Endothelial cell of umbilical vein (primary cell): ENCODE results near the gene CCDC85C. TPM values are rescaled to one million over a fixed set of nuclear protein-coding genes. Genes with fewer than 3 reads are reported as not detected.

ENCODE experiments used
- BruUV-seq: library from RNA; stranded (reverse); fragments of 400-500 nt; replicated peaks from 2 replicates; lab custom pipeline; 2021; lab: Mats Ljungman, UMichigan
- CTCF ChIA-PET: fragments of 300-600, 350-600 bp; sonication (Branson Sonifier 250); formaldehyde crosslinking; loops from one replicate; lab custom pipeline; 2021; ENCODE audit warnings: antibody characterized with exemption, inconsistent platforms; lab: Charles Lee
- POLR2A ChIA-PET: fragments of 300-600, 350-600 bp; sonication (Branson Sonifier 250); formaldehyde crosslinking; loops from one replicate; lab custom pipeline; 2021; ENCODE audit warnings: antibody characterized with exemption, inconsistent platforms; lab: Charles Lee
- DNase-seq: peaks from one replicate; pipeline ENCODE4 v3.0.0-alpha.2; 2011; ENCODE audit warnings: low read depth, low spot score
- FAIRE-seq: peaks from 2 replicates; lab custom pipeline; 2011; peaks lifted over from hg19 to GRCh38; lab: Jason Lieb, UNC
- H2AFZ ChIP-seq: 2 replicates; pipeline ENCODE4 v1.6.0; 2012; ENCODE audit warnings: low read depth, low read length, control low read depth, inconsistent platforms
- H3K27ac ChIP-seq: 2 replicates; pipeline ENCODE4 v1.5.1; 2011; ENCODE audit warnings: low read depth, mild to moderate bottlenecking, control low read depth, low read length, moderate library complexity; ENCODE audit not compliant: insufficient read depth
- H3K27me3 ChIP-seq, 2 experiments: 2 replicates each; pipeline versions ENCODE4 v1.6.0 to v1.6.1; 2011; ENCODE audit warnings: low read length in 2 of 2, mixed read lengths in 1 of 2; ENCODE audit not compliant: control insufficient read depth in 2 of 2, insufficient read depth in 2 of 2
- H3K36me3 ChIP-seq, 2 experiments: 2 replicates in 1 of 2; 3 replicates in 1 of 2; pipeline ENCODE4 v1.5.1; 2011; ENCODE audit warnings: low read length in 2 of 2, mild to moderate bottlenecking in 1 of 2, moderate library complexity in 1 of 2; ENCODE audit not compliant: control insufficient read depth in 2 of 2, insufficient read depth in 2 of 2; ENCODE audit errors: extremely low read depth in 1 of 2
- H3K4me1 ChIP-seq: 3 replicates; pipeline ENCODE4 v1.5.1; 2011; ENCODE audit warnings: mild to moderate bottlenecking, low read length; ENCODE audit not compliant: control insufficient read depth, insufficient read depth; ENCODE audit errors: extremely low read depth
- H3K4me2 ChIP-seq: 2 replicates; pipeline ENCODE4 v1.6.1; 2011; ENCODE audit warnings: low read length, control low read depth, mixed read lengths; ENCODE audit not compliant: insufficient read depth
- H3K4me3 ChIP-seq, 3 experiments: fragments of 200-600 bp in 1 of 3; sonication (generic), shearing (Covaris generic) in 1 of 3; replicated peaks in 1 of 3; 2 replicates each; pipeline ENCODE4 v1.5.1; 2011 to 2016; ENCODE audit warnings: control low read depth in 3 of 3, low read length in 3 of 3, mild to moderate bottlenecking in 2 of 3, inconsistent platforms in 1 of 3, low read depth in 1 of 3, moderate library complexity in 1 of 3; ENCODE audit not compliant: insufficient read depth in 1 of 3
- H3K79me2 ChIP-seq: 2 replicates; pipeline ENCODE4 v1.6.0; 2012; ENCODE audit warnings: low read length, inconsistent platforms; ENCODE audit not compliant: control insufficient read depth, insufficient read depth
- H3K9ac ChIP-seq: replicated peaks from 2 replicates; pipeline ENCODE3; 2011; ENCODE audit warnings: low read length, control low read depth; ENCODE audit not compliant: insufficient read depth; ENCODE audit errors: extremely low read depth
- H3K9me1 ChIP-seq: replicated peaks from 3 replicates; pipeline ENCODE4 v1.6.0; 2011; ENCODE audit warnings: mild to moderate bottlenecking, low read length; ENCODE audit not compliant: control insufficient read depth, insufficient read depth; ENCODE audit errors: extremely low read depth
- H3K9me3 ChIP-seq: replicated peaks from 2 replicates; pipeline ENCODE4 v1.5.1; 2012; ENCODE audit warnings: low read length, inconsistent platforms; ENCODE audit not compliant: control insufficient read depth, insufficient read depth
- H4K20me1 ChIP-seq: replicated peaks from 2 replicates; pipeline ENCODE3; 2011; ENCODE audit warnings: mild to moderate bottlenecking, low read length; ENCODE audit not compliant: control insufficient read depth, insufficient read depth; ENCODE audit errors: extremely low read depth
- EZH2 ChIP-seq: IDR thresholded peaks from 2 replicates; pipeline ENCODE4 v1.6.1; 2012; ENCODE audit warnings: borderline replicate concordance, low read depth, mild to moderate bottlenecking, moderate library complexity, low read length, inconsistent platforms; ENCODE audit not compliant: severe bottlenecking
- FOS ChIP-seq: IDR thresholded peaks from 2 replicates; pipeline ENCODE4 v1.6.1; 2011; ENCODE audit warnings: mild to moderate bottlenecking, low read length, moderate library complexity, borderline replicate concordance; ENCODE audit not compliant: insufficient read depth
- GATA2 ChIP-seq: IDR thresholded peaks from 2 replicates; pipeline ENCODE4 v1.7.0; 2011; ENCODE audit warnings: low read depth, mild to moderate bottlenecking, moderate library complexity, mixed read lengths, low read length; ENCODE audit not compliant: insufficient read length, insufficient read depth
- JUN ChIP-seq: IDR thresholded peaks from 2 replicates; pipeline ENCODE4 v1.6.1; 2011; ENCODE audit warnings: borderline replicate concordance, low read depth; ENCODE audit not compliant: insufficient read length, insufficient read depth
- MAX ChIP-seq: IDR thresholded peaks from 2 replicates; pipeline ENCODE4 v1.6.1; 2011; ENCODE audit not compliant: insufficient read depth, insufficient read length
- MYC ChIP-seq: IDR thresholded peaks from one replicate; pipeline ENCODE4 v1.6.1; 2011; ENCODE audit warnings: mild to moderate bottlenecking, low read depth, low read length
- POLR2AphosphoS5 ChIP-seq: IDR thresholded peaks from 2 replicates; pipeline ENCODE4 v1.6.1; 2012; ENCODE audit warnings: low read depth, mild to moderate bottlenecking, control low read depth, low read length, moderate library complexity; ENCODE audit not compliant: insufficient read depth
- dilution Hi-C: fragments of 300-500 bp; cut with MboI; formaldehyde crosslinking; loops from one replicate; pipeline ENCODE4 v1.15.0; 2019; ENCODE audit warnings: low sequenced_read_pairs; ENCODE audit not compliant: extremely low pct_ligation_motif_present
- intact Hi-C: fragments of 100-400 bp; cut with micrococcal nuclease; formaldehyde crosslinking; loops from one replicate; pipeline ENCODE4 v1.10.0; 2022
- polyA plus RNA-seq, 4 experiments: library from polyadenylated mRNA; depleted of rRNA in 3 of 4; stranded (reverse) in 3 of 4; unstranded in 1 of 4; fragments of >200 nt; gene quantifications; 2 replicates each; pipeline versions ENCODE4 v1.2.1 to v1.2.3, GENCODE V29; 2011 to 2012; ENCODE audit warnings: missing spikeins in 1 of 4
- total RNA-seq: library from RNA; stranded (reverse); gene quantifications from 2 replicates; pipeline ENCODE4 v1.2.3, GENCODE V29; 2021

The CCDC85C gene
- total and polyA plus RNA-seq, 2 donors (not counting 3 experiments of a cell fraction or from before 2014, with no cell fraction given) = 7.5 to 17.8 TPM

- H3K4me1 ChIP-seq = no peaks in the 10 kb centered on the region
- TF ChIP-seq GATA2 = no peak
- TF ChIP-seq MAX = no peak
- TF ChIP-seq JUN = no peak
- no peak for TF ChIP-seq POLR2AphosphoS5
- TF ChIP-seq EZH2 = no peak
- TF ChIP-seq FOS = no peak
- no peak for TF ChIP-seq MYC
- no peak overlapping the region for H3K27ac ChIP-seq
- no peaks in the 10 kb centered on the region for H3K9me1 ChIP-seq
- H4K20me1 ChIP-seq = no peaks in the 10 kb centered on the region
- no peak for DNase-seq
- no TSS peak for BruUV-seq
- no peak overlapping the region for H3K4me3 ChIP-seq
- no peak overlapping the region for H2AFZ ChIP-seq
- CTCF ChIA-PET = interaction anchor here (0.6 to 3.5 kb wide), 27 partner anchors 9 to 264 kb away, joined by 3 to 52 read pairs (median 4); partner anchors contain the start of gene CCDC85C
- H3K9ac ChIP-seq = no peak overlapping the region
- H3K9me3 ChIP-seq = no peaks in the 10 kb centered on the region
- H3K36me3 ChIP-seq = no peaks in the 10 kb centered on the region
- POLR2A ChIA-PET = interaction anchor here (0.8 kb wide), 1 partner anchor 24 kb away, joined by 9 read pairs; no protein-coding TSS in a partner anchor
- dilution Hi-C loops (no loop called here), intact Hi-C loops (loop anchor here (1.0 to 5.0 kb wide), 4 partner anchors 22 to 235 kb away; no protein-coding TSS in a partner anchor)
- no peak overlapping the region for H3K4me2 ChIP-seq
- no peak for FAIRE-seq
- H3K79me2 ChIP-seq = no peaks in the 10 kb centered on the region
- no peaks in the 10 kb centered on the region for H3K27me3 ChIP-seq
Measured at GRCh38 chr14:99627510-99628381, 23.7 kb upstream of the CCDC85C start.
